Liver (tissue), 3 donors: ENCODE measurements around the gene TWF1.

Source experiments
- EGR1 ChIP-seq, 2 donors: IDR thresholded peaks; 2 replicates each; pipeline ENCODE4 v1.6.1; 2016 to 2018; ENCODE audit warnings: antibody characterized with exemption in 2 of 2, low read depth in 2 of 2
- FOXA2 ChIP-seq: IDR thresholded peaks from 2 replicates; pipeline ENCODE4 v1.6.1; 2016; ENCODE audit warnings: antibody characterized with exemption
- HNF4G ChIP-seq: IDR thresholded peaks from 2 replicates; pipeline ENCODE4 v1.6.1; 2016; ENCODE audit warnings: antibody characterized with exemption
- JUND ChIP-seq, 2 donors: IDR thresholded peaks; 2 replicates each; pipeline ENCODE4 v1.6.1; 2016; ENCODE audit warnings: antibody characterized with exemption in 2 of 2
- SP1 ChIP-seq: IDR thresholded peaks from 2 replicates; pipeline ENCODE4 v1.6.1; 2018; ENCODE audit warnings: antibody characterized with exemption, mild to moderate bottlenecking
- TAF1 ChIP-seq: conservative IDR thresholded peaks from 2 replicates; pipeline ENCODE4 v1.6.1; 2016; ENCODE audit warnings: antibody characterized with exemption, mild to moderate bottlenecking
- YY1 ChIP-seq: IDR thresholded peaks from 2 replicates; pipeline ENCODE4 v1.6.1; 2016; ENCODE audit warnings: antibody characterized with exemption, mild to moderate bottlenecking
- TF ChIP-seq, protein P1 (sequence below): fragments of 150-350 bp; IDR thresholded peaks from 2 replicates; pipeline ENCODE4 v1.5.1; 2017; ENCODE audit warnings: improper control_type of control experiment, low read depth, low read length; ENCODE audit not compliant: missing input control
- TF ChIP-seq, protein P2 (sequence below): IDR thresholded peaks from 2 replicates; pipeline ENCODE4 v1.6.1; 2016; ENCODE audit warnings: antibody characterized with exemption
- TF ChIP-seq, protein P3 (sequence below): IDR thresholded peaks from 2 replicates; pipeline ENCODE4 v1.6.1; 2016; ENCODE audit warnings: antibody characterized with exemption, mild to moderate bottlenecking
- donor health status: healthy.
- donor health status: healthy.

DNA sequence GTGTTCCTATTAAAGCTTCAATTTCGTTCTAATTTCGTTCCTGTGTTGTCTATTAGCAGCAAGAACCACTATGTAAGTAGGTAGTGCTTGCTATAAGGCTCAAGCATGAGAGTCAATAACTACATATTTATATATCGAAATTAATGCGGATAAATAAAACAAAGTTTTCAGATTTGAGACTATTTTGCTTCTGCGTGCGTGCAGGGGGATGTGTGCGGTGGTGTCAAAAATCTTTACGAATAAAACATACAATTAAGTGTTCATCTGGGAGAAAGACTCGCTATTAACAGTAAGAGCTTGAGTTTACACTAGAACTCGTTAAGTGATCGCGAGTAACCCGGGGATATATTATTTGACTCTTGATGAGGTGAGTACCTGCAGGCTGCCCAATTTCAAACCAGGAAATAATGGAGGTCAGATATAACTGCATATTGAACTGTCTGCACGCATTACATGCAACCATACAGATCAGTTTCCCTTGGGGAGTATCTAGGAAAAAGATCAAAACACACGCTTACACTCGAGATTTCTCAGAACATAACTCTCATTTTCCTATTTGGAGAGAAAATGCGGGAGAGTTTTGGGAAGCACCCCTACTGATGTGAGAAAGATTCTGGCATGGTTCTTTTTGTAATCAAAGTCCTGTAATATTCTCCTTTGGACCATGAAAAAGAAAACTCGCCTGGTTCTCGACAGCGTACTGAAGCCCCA is 813 bp downstream of the TWF1 start:
- TF ChIP-seq, protein P1, sequence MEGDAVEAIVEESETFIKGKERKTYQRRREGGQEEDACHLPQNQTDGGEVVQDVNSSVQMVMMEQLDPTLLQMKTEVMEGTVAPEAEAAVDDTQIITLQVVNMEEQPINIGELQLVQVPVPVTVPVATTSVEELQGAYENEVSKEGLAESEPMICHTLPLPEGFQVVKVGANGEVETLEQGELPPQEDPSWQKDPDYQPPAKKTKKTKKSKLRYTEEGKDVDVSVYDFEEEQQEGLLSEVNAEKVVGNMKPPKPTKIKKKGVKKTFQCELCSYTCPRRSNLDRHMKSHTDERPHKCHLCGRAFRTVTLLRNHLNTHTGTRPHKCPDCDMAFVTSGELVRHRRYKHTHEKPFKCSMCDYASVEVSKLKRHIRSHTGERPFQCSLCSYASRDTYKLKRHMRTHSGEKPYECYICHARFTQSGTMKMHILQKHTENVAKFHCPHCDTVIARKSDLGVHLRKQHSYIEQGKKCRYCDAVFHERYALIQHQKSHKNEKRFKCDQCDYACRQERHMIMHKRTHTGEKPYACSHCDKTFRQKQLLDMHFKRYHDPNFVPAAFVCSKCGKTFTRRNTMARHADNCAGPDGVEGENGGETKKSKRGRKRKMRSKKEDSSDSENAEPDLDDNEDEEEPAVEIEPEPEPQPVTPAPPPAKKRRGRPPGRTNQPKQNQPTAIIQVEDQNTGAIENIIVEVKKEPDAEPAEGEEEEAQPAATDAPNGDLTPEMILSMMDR: no peak
- TF ChIP-seq SP1 (no peak), JUND (IDR thresholded peaks at IDR 0.05) (no peak), FOXA2 (no peak), HNF4G (no peak), EGR1 (IDR thresholded peaks at IDR 0.05; ENCODE audit: low read depth in 2 of 2) (no peak), TAF1 (no peak), YY1 (no peak)
- TF ChIP-seq, protein P2, sequence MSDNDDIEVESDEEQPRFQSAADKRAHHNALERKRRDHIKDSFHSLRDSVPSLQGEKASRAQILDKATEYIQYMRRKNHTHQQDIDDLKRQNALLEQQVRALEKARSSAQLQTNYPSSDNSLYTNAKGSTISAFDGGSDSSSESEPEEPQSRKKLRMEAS: no peak
- TF ChIP-seq, protein P3, sequence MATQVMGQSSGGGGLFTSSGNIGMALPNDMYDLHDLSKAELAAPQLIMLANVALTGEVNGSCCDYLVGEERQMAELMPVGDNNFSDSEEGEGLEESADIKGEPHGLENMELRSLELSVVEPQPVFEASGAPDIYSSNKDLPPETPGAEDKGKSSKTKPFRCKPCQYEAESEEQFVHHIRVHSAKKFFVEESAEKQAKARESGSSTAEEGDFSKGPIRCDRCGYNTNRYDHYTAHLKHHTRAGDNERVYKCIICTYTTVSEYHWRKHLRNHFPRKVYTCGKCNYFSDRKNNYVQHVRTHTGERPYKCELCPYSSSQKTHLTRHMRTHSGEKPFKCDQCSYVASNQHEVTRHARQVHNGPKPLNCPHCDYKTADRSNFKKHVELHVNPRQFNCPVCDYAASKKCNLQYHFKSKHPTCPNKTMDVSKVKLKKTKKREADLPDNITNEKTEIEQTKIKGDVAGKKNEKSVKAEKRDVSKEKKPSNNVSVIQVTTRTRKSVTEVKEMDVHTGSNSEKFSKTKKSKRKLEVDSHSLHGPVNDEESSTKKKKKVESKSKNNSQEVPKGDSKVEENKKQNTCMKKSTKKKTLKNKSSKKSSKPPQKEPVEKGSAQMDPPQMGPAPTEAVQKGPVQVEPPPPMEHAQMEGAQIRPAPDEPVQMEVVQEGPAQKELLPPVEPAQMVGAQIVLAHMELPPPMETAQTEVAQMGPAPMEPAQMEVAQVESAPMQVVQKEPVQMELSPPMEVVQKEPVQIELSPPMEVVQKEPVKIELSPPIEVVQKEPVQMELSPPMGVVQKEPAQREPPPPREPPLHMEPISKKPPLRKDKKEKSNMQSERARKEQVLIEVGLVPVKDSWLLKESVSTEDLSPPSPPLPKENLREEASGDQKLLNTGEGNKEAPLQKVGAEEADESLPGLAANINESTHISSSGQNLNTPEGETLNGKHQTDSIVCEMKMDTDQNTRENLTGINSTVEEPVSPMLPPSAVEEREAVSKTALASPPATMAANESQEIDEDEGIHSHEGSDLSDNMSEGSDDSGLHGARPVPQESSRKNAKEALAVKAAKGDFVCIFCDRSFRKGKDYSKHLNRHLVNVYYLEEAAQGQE: no peak
